HUES64 (cell line): Measurements from ENCODE around the gene DROSHA.

Experiments used
- H3K27ac ChIP-seq: 2 replicates; pipeline ENCODE4 v1.7.0; 2013; ENCODE audit warnings: low read depth, low read length, inconsistent platforms
- H3K27me3 ChIP-seq: 2 replicates; pipeline ENCODE4 v1.6.1; 2013; ENCODE audit warnings: mild to moderate bottlenecking, low read length; ENCODE audit not compliant: insufficient read depth
- H3K36me3 ChIP-seq: 2 replicates; pipeline ENCODE4 v1.6.1; 2013; ENCODE audit warnings: mild to moderate bottlenecking, low read length; ENCODE audit not compliant: insufficient read depth
- H3K4me1 ChIP-seq: 2 replicates; pipeline ENCODE4 v1.6.1; 2013; ENCODE audit warnings: mild to moderate bottlenecking, low read length, moderate library complexity; ENCODE audit not compliant: insufficient read depth
- H3K4me3 ChIP-seq: 2 replicates; pipeline ENCODE4 v1.5.1; 2013; ENCODE audit warnings: mild to moderate bottlenecking, low read length, moderate library complexity
- H3K9ac ChIP-seq: 2 replicates; pipeline ENCODE4 v1.6.1; 2013; ENCODE audit warnings: mild to moderate bottlenecking, low read depth, low read length
- H3K9me3 ChIP-seq: 2 replicates; pipeline ENCODE4 v1.6.1; 2013; ENCODE audit warnings: low read depth, low read length; ENCODE audit not compliant: insufficient read depth
- WGBS: fragments of 150-250, 120-280 bp; methylation state at CpG from one replicate; pipeline ENCODE4 v1.1.7; 2013; ENCODE audit warnings: missing lambda C conversion rate; 5-methylcytosine and 5-hydroxymethylcytosine counted together

Gene DROSHA

DNA sequence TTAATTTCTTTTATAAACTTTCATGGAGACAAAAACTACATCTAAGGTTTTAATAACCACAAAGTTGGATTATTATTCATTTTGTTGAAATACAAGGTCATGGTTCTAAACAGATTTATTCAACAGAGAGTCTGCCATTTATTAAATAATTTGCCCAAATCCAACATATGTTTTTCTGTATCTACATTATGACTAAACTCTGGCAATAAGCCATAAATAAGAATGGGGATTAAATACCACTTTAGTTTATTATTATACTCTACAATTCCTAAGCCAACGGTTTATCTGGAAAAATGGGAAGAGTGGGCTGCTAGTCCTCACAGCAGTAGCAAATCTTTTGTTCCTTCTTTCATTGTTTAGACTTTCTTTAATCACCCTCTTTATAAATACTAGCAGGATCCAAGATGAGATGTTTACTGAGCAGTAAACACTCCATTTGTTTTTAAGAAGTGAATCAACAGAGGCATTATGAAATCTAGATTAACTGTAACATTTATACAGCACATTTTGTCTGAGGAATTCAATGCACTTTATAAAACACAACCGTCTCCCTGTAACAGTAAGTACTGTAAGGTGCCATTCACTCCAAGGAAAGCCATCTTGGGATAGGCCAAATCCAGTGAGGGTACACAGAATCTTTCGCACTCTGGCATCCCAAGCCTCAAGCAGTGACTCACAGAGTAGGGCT is 89.7 kb downstream of the DROSHA start:
- H3K27me3 ChIP-seq, result no peaks in the 10 kb centered on the region
- H3K36me3 ChIP-seq, result peaks cover 29% of the 10 kb centered on the region
- H3K27ac ChIP-seq, result no peak overlapping the region
- no peak overlapping the region for H3K4me3 ChIP-seq
- no peaks in the 10 kb centered on the region for H3K9me3 ChIP-seq
- H3K9ac ChIP-seq, result no peak overlapping the region
- peaks cover 10% of the 10 kb centered on the region; the same call in 1 of the 2 replicates for H3K4me1 ChIP-seq
- 92% methylated on average over 3 of the region's 3 CpGs for WGBS

DNA sequence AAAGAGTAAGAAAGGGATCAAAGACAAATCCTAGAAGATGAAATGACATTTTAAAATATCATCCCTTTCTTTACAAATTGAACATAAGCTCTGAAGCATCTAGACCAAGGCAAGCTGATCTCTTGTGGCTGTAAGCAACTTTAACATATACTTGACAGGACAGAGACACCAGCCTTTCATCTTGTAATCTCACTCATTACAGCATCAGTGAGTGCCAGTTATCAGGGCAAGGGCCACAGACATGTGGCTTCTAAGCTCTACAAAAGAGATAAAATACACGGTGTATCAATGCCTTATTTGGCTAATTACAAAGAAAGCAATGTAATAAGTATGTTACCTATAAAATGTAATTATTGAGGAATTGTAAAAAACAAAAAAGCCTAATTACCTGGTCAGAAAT is 95.0 kb downstream of the DROSHA start:
- Histone ChIP-seq H3K4me1 (no peaks in the 10 kb centered on the region), H3K36me3 (peaks cover 56% of the 10 kb centered on the region), H3K9me3 (no peaks in the 10 kb centered on the region), H3K9ac (no peak overlapping the region), H3K27ac (no peak overlapping the region), H3K4me3 (no peak overlapping the region), H3K27me3 (no peaks in the 10 kb centered on the region)
- WGBS, result 100% methylated on average over 1 of the region's 1 CpG

GRCh38 chr5:31435730-31436129 is 96.2 kb downstream of the DROSHA start:
- no peak overlapping the region for H3K4me3 ChIP-seq
- peaks cover 64% of the 10 kb centered on the region for H3K36me3 ChIP-seq
- 93% methylated on average over 4 of the region's 4 CpGs for WGBS
- H3K27me3 ChIP-seq, result no peaks in the 10 kb centered on the region
- no peaks in the 10 kb centered on the region for H3K4me1 ChIP-seq
- H3K9me3 ChIP-seq, result no peaks in the 10 kb centered on the region
- no peak overlapping the region for H3K9ac ChIP-seq
- no peak overlapping the region for H3K27ac ChIP-seq

GRCh38 chr5:31434898-31435297 is 97.0 kb downstream of the DROSHA start:
- WGBS, result 96% methylated on average over 2 of the region's 2 CpGs
- no peak overlapping the region for H3K27ac ChIP-seq
- no peak overlapping the region for H3K9ac ChIP-seq
- no peaks in the 10 kb centered on the region for H3K4me1 ChIP-seq
- no peaks in the 10 kb centered on the region for H3K27me3 ChIP-seq
- no peaks in the 10 kb centered on the region for H3K9me3 ChIP-seq
- peaks cover 70% of the 10 kb centered on the region for H3K36me3 ChIP-seq
- H3K4me3 ChIP-seq, result no peak overlapping the region

DNA sequence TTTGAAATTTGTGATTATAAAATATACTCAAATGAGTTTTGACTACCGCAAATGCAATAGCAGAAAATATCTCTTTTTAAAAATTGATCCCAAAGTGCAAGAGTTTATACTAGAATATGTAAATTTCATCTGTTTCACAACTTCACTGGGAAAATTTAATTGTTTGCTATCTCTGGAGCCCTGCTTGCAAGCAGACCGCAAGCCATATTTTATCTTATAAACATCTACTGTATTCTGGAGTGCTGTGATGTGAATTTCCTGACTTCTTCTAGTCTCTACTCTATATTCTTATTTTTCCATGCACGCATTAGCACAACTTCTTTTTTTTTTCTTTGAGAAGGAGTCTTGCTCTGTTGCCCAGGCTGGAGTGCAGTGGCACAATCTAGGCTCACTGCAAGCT is 98.7 kb downstream of the DROSHA start:
- Histone ChIP-seq H3K27ac (no peak overlapping the region), H3K9me3 (no peaks in the 10 kb centered on the region), H3K27me3 (no peaks in the 10 kb centered on the region), H3K4me1 (peaks cover 5% of the 10 kb centered on the region; the same call in 1 of the 2 replicates), H3K9ac (no peak overlapping the region), H3K36me3 (peaks cover 71% of the 10 kb centered on the region), H3K4me3 (no peak overlapping the region)
- 95% methylated on average over 2 of the region's 3 CpGs for WGBS

- H3K9ac ChIP-seq, result no peak overlapping the region; the same call in 1 of the 2 replicates
- no peak overlapping the region for H3K4me3 ChIP-seq
- H3K27ac ChIP-seq, result peak overlapping the region; percentile 58; the same call in 1 of the 2 replicates
- WGBS, result 100% methylated on average over 1 of the region's 1 CpG
- peaks cover 63% of the 10 kb centered on the region for H3K36me3 ChIP-seq
- peaks cover 21% of the 10 kb centered on the region for H3K4me1 ChIP-seq
- H3K9me3 ChIP-seq, result no peaks in the 10 kb centered on the region
- H3K27me3 ChIP-seq, result no peaks in the 10 kb centered on the region
These were observed 104.1 kb downstream of the DROSHA start for GRCh38 chr5:31427724-31428309.

DNA sequence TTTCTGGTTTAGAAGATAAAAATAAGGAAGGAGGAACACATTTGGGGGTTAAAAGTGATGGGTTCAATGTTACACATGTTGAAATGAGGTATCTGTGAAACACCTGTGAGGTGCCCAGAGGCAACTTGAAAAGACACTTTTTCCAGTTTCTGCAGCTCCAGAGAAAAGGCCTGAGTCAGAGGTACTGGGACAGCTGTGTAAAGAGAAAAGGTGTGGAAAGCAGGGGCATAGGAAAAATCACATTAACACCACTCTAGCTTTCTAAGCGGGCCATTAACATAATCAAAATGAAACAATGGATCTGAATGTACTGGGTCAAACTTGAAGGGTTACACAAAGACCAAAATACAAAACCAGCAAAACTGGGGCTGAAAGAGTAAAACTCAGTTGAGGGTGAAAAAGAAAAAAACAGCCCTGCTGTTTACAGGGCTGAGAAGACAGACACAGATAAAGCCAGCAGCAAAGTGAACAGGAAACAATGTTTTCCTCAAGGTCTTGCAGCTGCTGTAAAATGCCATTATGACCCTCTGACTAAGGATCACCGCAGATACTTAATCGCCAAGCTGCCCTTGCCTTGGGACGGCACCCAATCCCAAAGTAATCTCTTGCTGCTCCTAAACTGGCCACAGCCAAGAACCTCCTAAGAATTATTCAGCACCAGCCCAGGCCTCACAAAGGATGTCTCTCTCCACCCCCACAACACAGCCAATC is 104.7 kb downstream of the DROSHA start:
- 72% methylated on average over 4 of the region's 4 CpGs for WGBS
- Histone ChIP-seq H3K27ac (peak overlapping the region; percentile 58), H3K9ac (peak overlapping the region; percentile 10), H3K36me3 (peaks cover 64% of the 10 kb centered on the region), H3K27me3 (no peaks in the 10 kb centered on the region), H3K4me1 (peaks cover 21% of the 10 kb centered on the region), H3K4me3 (no peak overlapping the region), H3K9me3 (no peaks in the 10 kb centered on the region)

DNA sequence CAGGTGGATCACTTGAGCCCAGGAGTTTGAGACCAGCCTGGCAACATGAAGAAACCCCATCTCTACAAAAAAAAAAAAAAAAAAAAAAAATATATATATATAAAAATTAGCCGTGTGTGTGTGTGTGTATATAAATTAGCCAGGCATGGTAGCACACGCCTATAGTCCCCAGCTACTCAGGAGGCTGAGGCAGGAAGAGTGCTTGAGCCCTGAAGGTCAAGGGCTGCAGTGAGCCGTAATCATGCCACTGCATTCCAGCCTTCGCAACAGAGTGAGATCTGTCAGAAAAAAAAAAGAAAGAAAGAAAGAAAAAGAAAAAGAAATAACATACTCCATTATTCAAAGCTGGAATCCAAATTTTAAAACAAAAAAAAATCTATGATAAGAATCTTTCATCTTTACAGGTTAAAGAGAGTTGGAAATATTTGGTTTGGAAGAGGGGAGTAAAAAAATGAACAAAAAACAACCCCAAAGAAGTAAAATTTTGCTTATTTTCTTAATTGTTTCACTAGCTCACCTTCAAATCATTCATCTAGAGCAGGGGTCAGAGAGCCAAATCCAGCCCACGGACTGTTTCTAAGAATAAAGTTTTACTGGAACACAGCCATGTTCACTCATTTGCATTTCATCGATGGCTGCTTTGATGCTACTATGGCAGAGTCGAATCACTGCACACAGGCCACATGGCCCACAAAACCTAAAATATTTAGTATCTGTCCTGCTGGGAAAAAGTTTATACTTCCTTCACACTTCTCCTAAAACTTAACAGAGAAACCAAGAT is 109.9 kb downstream of the DROSHA start:
- peaks cover 5% of the 10 kb centered on the region for H3K4me1 ChIP-seq
- peaks cover 90% of the 10 kb centered on the region for H3K36me3 ChIP-seq
- H3K27ac ChIP-seq, result no peak overlapping the region
- H3K9me3 ChIP-seq, result no peaks in the 10 kb centered on the region
- H3K27me3 ChIP-seq, result no peaks in the 10 kb centered on the region
- H3K4me3 ChIP-seq, result no peak overlapping the region
- H3K9ac ChIP-seq, result no peak overlapping the region
- WGBS, result 94% methylated on average over 6 of the region's 7 CpGs

DNA sequence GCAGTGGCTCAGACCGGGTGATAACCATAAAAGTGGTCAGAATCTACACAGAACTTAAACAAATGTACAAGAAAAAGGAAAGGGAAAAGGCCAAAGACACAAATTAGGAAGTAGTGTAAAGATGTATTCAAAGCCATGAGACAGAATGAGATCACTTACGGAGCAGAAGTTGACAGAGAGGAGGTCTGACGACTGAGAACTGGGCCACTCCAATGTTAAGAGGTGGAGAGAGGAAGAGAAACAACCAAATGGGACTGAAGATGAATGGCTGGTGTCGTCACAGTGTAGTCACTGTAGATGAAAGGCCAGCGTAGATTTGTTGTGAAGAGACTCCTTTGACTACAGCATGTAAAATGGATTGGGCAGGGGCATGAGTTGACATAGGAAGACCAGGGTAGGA is 114.4 kb downstream of the DROSHA start:
- Histone ChIP-seq H3K4me1 (no peaks in the 10 kb centered on the region), H3K4me3 (no peak overlapping the region), H3K9me3 (no peaks in the 10 kb centered on the region), H3K9ac (no peak overlapping the region), H3K27ac (no peak overlapping the region), H3K27me3 (no peaks in the 10 kb centered on the region), H3K36me3 (peaks cover 87% of the 10 kb centered on the region)
- WGBS, result 92% methylated on average over 4 of the region's 5 CpGs

- 77% methylated on average over 3 of the region's 3 CpGs for WGBS
- Histone ChIP-seq H3K27ac (no peak overlapping the region), H3K36me3 (peaks cover 87% of the 10 kb centered on the region), H3K9ac (no peak overlapping the region; the same call in 1 of the 2 replicates), H3K4me3 (no peak overlapping the region), H3K27me3 (no peaks in the 10 kb centered on the region), H3K4me1 (no peaks in the 10 kb centered on the region), H3K9me3 (no peaks in the 10 kb centered on the region)
These were observed 115.3 kb downstream of the DROSHA start for GRCh38 chr5:31416547-31416946.

GRCh38 chr5:31415960-31416359 is 115.9 kb downstream of the DROSHA start:
- no peak overlapping the region for H3K9ac ChIP-seq
- no peaks in the 10 kb centered on the region for H3K27me3 ChIP-seq
- no peaks in the 10 kb centered on the region for H3K9me3 ChIP-seq
- H3K4me3 ChIP-seq, result no peak overlapping the region
- H3K36me3 ChIP-seq, result peaks cover 86% of the 10 kb centered on the region
- no peaks in the 10 kb centered on the region for H3K4me1 ChIP-seq
- H3K27ac ChIP-seq, result no peak overlapping the region
- 91% methylated on average over 2 of the region's 2 CpGs for WGBS
